NCI-H748 treated with DMSO at 0.1 percent for 48 hours (cell line): ENCODE results near the gene ADORA1.

Experiments
- DNase-seq: peaks from one replicate; lab custom pipeline; 2025; lab: John Stamatoyannopoulos, UW

Gene ADORA1

DNA sequence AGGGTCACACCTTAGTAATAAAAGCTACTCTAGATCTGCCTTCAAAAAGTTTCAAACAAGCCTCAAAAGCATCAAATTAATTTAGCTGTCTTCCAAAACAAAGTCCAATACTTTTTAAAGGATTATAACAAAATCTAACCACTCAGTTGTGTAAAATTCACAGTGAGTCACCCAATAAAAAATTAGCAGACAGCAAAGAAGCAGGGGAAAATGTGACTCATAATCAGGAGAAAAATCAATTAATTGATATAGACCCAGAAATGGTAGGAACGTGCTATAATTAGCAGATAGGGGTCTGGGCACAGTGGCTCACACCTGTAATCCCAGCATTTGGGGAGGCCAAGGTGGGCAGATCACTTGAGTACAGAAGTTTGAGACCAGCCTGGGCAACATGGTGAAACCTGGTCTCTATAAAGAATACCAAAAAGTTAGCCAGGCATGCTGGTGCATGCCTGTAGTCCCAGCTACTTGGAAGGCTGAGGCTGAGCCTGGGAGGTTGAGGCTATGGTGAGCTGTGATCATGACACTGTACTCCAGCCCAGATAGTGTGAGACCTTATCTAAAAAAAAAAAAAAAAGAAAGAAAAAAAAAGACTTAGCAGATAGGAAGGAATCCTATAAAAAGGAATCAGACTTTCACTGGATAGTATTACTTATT, 33.6 kb upstream of the ADORA1 start:
- DNase-seq, result no peak

DNA sequence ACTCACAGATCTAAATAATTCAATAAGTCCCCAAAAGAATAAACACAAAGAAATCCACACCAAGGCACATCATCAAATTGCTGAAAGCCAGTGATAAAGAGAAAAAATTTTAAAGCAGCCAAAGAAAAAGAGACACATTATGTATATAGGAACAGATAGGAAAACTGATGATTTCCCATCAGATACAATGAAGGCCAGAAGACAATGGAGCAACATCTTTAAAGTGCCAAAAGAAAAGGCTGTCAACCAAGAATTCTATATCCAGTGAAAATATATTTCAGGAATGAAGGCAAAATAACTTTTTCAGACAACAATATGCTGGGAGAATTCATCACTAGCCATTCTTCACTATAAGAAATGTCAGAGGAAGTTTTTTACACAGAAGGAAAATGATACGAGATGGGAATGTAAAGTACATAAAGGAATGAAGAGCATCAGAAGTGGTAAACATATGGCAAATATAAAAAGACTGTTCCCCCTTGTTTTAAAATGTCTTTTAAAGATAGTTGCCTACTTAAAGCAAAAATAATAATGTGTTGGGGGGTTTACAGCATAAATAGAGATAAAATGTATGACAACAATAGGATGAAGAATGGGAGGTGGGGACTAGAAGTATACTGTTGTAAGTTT, 32.4 kb upstream of the ADORA1 start:
- no peak for DNase-seq

DNA sequence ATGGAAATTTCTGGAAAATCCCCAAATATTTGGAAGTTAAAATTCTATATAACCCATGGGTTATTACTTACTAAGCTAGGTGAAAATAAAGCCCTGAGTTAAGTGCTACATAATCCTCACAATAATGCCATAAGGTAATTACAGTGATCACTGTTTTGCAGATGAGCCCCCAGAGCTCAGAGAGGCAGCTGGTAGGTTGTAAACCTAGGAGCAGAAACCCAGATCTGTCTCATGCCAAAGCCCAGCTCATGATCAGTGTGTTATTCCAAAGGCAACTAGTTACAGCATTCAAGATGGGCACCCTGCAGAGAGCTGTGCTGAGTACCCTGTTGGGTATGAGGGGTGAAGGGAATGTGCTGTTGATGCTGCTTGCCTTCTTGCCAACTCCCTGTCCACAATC, 31.0 kb upstream of the ADORA1 start:
- no peak for DNase-seq

DNA sequence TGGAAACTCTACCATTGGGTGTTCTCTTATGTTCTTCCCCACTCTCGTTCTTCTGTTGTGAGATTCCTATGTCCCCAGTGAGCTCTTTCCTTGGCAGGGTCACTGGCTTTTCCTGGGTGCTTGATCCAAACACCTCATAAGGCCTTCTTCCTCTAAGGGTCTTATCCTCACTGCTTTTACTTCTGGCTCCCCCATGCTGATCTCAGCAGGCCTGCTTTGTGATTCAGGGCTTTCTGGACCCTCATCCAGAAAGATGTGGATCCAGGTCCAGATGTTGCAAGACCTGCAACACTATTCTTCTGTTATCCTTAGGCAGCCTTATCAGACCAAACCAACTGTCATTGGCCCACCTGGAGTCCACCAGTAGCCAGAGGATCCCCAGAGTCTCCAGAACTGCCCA, 30.5 kb upstream of the ADORA1 start:
- DNase-seq, result no peak

DNA sequence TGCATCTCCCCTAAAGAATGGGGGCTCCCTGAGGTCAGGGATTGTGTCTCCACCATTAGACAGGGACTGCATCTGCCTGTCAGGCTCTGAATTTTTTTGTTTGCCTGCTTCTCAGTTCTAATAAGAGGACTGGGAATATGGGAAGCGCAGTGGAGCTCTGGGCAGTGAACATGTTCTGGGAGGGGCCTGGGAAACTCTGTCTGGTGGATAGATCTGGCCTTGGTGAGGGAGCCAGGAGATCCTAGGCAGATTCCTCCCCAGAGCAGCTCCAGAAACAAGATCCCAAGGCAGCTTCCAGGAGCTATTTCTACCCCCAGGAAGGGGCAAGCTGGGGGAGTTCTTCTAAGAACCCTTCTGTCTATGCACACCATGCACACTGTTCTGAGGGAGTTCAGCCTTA, 29.1 kb upstream of the ADORA1 start:
- DNase-seq, result no peak

DNA sequence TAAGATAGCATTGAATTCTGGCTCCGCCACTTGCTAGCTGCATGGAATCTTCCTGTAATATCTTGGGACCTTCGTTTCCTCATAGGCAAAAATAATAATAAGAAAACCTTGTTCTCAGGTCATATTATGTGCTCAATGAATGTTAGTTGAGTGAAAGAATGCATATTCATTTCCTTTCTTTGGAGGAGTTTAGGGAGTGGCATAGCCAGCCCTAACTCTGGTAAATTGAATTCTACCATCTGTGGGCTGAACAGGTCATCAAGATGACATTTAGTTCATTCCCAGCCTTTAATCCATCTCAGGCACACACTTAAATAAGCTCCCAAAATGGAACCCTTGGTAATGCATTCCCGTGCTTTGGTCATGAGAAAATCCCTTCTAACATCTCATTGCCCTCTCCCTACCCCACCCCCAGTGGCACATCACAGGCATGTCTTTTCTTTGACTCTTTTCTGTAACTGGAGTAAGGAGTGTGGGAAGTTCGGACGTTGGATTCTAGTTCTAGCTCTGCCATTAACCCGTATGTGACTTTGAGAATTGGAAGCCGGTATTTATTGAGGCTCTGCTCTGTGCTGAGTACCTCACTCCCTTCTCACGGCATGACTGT, 28.5 kb upstream of the ADORA1 start:
- DNase-seq, result no peak

DNA sequence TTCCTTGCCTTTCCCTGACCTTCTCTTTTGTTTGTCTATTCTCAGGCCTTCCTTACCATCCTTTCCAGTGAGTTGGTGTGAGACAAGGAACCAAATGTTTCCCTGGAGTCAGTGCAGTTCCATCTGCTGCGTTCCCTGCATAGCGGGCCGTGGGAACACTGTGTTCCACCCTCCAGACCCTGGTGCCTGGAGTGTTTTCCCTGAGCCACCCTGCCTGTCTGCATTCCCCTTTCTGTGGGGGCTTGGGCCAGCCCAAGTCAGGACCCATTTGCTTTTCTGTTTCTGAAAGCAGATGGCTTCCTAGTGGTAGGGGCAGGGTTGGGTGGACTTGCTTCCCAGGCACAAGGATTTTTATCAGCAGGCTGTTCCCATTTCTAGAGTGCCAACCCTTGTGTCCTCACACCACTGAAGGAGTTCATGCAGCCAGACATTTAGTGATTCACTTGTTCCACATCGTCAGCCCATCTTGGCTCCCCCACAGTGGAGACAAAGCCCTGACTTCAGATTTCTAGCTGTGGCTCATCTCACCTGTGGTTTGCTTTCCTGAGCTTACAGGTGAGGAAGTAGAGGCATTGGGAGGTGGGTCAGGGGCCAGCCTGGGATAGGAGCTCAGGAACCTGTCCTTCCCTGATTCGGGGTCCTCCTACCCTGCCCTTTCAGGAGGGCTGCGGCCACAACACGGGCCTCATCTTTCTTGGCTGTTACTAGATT, 27.6 kb upstream of the ADORA1 start:
- DNase-seq, result no peak

DNA sequence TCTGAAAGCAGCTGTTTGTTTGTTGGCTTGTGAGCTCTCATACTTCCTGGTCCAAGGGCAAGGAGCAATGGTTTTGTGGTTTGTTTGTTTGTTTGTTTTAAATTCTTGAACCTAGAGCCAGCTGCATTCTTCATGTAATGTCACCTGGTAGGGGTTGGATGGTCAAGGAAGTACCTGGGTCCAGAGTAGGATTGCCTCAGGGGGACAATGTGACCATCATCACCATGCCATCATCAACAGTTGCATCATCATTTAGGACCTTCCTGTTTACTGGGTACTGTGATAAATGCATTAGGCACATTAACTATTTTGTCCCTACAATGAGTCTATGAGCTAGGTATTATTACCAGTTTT, 27.0 kb upstream of the ADORA1 start:
- no peak for DNase-seq

DNA sequence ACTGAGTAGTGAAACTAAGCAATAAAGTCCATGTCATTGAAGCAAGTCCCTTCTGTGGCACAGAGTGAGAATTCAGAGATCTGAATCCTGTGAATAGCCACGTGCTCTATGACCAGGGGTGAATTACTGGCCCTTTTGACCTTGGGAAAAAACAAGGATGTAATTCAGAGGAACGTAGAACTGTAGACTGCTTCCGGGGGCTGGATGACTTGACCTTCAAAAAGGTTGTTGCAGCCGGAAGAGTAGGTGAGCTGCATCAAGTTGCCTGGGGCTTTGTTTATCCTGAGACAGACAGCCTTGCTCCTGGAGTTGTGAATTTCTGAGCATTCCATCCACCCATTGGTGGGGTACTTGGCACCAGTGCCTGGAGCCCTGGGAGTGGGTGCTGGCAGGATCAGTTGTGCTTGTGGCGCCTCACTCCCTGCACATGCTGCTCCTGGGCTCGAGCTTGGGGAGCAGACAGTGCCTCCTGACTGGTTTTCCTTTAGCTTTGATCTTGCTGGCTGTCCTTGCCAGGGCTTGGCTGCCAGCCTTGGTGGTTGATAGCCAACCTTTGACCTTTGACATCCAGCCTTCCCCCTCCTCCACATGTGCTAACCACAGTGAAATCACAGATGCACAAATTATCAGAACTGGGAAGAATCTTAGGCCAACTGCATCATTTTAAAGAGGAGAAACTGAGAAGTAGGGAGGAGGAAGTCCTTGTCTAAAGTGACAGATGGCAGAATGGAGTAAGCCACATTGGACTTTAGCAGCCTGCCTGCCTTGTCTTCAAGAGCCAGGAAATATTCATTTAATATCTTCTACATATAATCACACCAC, 25.5 kb upstream of the ADORA1 start:
- DNase-seq, result no peak

DNA sequence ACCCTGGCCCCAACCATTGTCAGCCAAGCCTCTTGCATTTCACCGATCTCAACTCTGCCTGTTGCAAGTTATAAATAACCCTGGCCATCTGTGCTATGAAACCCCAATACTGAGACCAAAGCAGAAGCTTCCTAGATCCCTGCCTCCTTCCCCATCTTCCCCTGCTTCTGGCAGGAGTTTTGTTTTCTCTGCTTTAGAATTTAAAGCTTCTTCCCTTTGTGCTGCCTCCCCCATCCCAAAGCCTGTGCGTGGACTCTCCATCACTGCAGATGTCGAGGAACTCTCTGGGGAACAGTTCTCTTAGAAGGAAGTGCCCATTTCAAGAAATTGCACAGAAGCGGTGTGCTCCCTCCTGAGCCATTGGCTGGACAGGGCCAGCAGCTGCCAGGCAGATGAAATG, 24.3 kb upstream of the ADORA1 start:
- no peak for DNase-seq

DNA sequence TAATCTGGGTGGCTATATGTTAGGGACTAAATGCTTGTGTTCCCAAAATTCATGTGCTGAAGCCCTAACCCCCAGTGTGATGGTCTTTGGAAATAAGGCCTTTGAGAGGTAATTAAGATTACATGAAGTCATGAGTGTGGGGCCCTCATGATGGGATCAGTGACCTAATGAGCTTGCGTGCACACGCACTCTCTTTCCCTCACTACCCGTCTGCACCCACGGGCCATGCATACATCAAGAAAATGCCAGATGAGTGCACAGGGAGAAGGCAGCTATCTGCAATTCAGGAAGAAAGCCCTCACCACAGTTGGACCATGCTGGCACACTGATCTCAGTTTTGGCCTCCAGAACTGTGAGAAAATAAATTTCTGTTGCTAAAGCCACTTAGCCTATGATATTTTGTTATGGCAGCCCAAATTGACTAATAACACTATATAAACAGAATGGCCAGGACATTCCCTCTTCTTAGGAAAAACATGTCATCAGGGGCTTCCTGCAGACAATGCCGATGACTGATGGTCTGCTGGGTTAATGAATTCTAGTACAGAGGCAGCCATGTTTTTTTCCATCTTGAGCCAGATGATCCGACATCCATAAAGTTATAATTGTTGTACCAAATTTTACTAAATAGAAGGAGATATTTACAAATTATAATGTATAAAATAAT, 23.6 kb upstream of the ADORA1 start:
- no peak for DNase-seq

DNA sequence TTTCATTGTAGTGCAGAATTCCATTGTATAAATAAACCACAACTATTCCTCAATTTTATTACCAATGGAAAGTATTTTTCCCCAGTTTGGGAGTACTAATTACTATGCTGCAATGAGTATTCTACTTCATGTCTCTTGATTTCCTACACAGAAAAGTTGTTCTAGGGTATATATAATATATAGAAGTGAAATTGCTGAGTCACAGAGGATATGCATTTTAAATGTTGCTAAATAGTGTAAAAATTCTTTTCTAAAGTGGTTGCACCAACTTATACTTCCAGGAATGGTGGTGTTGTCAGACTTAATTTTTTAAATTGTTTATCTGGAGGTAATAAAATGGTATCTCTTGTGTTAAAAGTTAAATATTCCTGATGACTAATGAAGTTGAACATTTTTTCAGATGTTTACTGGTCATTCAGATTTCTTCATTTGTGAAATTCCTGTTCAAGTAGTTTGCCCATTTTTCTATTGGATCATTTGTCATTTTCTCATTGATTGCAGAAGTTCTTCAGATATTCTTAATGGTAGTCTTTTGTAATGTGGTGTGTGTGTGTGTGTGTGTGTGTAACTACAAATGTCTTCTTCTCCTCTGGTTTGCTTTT, 22.6 kb upstream of the ADORA1 start:
- DNase-seq, result no peak

DNA sequence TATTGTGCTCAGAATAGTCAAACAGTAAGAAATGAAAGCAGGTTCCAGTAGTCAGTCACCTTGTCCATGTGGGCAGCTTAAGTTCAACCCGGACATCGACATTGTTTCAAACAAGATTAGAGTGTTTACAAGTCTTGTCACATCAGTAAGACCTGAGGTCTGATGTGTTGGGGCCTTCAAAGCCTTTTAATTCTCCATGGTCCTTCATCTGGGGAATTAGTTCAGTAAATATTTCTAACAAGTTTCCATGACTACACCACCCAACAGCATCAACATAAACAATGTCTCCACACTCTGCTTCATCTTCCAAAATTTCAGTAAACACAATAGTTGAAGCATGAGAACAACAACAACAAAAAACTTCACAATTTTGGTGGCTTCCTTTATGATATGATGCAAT, 15.1 kb upstream of the ADORA1 start:
- no peak for DNase-seq

DNA sequence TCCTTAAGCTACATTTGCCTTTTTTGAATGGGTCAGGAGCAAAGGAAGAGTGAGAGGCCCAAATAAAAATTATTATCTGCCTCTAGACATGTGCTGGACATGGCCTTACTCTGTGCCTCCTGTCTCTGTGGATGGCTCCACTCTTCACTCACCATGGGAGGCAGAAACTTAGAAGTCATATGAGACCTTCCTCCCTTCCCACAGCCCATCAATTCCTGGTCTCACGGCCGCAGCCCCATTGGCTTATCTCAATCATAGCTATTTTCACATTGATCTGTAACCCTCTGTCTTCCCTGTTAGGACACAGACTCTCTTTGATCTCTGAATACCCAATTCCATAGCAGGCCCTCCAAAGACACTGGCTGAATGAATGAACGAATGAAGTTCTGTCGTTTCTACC, 14.2 kb upstream of the ADORA1 start:
- DNase-seq, result no peak

DNA sequence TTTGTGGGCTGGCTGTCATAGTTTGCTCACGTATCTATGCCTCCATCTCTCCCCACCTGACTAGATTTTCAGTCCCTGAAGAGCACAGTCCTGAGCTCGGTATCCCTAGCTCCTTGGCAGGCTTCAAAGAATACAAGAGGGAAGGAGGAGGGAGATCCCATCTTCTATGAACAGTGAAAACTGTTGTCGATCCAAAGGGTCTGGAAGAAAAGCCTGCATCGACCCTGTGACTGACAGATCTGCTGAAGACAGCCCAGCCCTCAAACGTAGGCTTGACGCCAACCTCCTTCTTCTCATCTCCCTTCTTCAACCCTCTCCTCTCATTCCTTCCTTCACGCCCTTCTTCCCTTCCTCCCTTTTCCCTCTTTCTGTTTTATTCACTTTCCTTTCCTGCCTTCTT, 13.3 kb upstream of the ADORA1 start:
- DNase-seq, result no peak

DNA sequence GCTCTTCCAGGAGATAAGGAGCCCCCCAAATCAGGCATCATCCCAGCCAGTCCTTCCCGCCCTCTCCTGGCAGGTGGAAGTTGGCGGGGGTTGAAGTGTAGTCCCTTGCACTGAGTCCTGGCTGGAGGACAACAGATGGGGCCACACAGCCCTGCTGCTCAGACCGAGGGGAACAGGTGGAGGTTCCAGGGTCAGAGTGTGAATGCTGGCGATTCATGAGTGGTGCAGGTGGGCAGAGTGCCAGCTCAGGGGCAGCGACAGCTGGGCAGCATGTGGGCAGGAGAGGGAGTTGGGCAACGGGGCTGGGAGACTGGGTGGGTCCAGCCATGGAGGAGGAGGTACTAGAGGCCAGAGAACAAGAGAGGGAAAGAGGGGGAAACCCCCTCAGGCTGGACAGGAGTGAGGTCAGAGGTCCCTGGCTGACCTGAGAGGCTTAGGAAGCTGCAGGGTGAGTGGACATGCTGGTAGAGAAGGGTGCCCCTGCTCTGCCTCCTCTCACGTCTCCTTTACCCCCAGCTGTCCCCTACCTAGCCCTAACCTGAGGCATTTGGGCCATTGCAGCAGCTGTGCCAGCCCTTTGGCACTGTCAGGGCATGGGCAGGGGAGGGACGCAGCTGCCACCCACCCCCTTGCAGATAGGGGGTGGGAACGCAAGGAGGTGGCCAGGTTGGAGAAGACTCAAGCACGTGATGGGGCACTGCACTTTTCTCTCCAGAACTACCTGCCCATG, 11.3 kb upstream of the ADORA1 start:
- DNase-seq, result no peak

DNA sequence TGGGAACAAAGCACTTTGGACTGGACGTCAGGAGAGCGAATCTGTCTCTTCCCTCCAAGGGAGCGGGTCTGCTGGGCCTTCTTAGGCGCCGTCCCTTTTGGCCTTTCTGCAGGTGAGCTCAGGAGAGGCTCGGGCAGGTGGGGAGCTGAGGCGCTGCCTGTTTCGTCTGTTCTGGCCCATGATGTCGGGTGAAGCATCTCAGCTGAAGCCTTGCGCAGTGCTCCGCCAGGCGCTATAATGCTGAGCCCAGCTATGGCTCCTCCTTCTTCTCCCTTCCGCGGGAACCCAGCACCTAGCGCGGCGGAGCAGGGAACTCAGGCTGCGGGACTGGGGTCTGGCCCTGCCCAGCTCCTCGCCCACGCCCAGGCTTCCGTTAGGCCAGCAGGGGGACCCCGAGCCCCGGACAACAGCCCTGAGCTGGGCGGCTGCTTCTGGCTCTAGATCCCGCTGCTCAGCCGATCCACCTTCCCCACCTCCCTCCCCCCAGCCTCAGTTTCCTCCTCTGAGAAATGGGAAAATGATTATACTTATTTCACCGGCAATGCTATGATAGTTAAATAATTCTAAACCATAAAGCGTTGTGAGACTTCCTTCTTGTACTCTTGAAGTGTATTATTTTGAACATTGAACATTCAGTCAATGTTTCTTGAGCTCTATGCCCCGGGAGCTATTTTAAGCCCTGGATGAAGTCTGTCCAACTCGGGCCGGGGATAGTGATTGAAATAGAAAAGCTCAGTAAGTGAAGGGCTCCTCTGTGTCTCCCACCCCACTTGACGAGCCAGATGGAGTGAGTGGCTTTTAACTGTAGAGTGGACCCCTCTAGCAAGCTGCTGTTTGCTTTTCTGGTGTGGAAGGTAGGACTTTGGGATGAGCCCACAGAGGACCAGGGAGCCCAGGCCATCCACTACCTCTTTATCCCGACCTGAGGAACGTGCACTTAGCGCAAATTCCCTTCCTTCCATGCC, 9.6 kb upstream of the ADORA1 start:
- DNase-seq, result peak; percentile 9

DNA sequence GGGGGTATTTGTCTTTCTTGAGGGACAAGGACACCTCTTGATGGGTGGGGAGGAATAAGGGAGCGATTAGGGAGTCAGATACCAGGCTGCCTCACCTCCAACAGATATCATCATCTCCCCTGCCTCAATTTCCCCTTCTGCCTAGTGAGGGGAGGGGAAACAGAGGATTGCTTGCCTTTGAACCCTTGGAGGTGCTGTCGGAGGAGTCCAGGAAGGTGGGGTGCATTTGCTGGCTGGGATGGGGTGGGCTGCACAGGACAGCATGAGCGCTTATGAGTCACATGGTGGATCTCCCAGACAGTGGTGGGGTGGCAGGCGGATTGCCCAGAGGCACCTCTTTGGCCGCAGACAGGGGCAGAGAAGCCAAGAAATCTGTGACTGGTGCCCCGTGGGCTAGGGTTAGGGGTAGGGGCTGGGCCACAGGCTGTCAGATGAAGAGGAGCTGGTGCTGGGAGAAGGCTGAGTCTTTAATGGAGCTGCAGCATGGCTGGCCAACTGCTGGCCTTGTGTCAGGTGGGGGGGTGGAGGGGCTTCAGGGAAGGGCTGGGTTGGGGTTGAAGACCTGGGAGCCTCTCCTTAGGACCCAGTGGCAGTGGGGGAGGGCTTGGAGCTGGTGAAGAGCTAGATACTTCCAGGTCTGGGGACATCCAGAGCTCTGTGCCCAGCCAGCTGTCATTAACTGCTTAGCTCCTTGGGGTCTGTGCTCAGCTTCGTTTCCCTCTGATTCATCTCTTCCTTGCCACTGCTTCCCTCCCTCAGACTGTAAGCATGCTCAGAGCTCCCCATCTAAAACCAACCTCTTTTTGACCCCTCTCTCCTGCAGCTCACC, 7.0 kb upstream of the ADORA1 start:
- no peak for DNase-seq
